Inflammatory macrophage treated with lipopolysaccharide for 4 hours (primary cell): Measurements from ENCODE around the gene WDR86.

Source experiments
- DNase-seq: peaks from one replicate; pipeline ENCODE4 v3.0.0-alpha.2; 2020

WDR86 gene

GRCh38 chr7:151406051-151406875, 3.6 kb downstream of the WDR86 start:
- no peak for DNase-seq

- DNase-seq: no peak
Observed at GRCh38 chr7:151405588-151405987, 4.2 kb downstream of the WDR86 start.

GRCh38 chr7:151405056-151405455, 4.8 kb downstream of the WDR86 start:
- no peak for DNase-seq

- DNase-seq: peak; percentile 84
Observed at GRCh38 chr7:151404216-151405011, 5.4 kb downstream of the WDR86 start.

- DNase-seq: no peak
Observed at GRCh38 chr7:151403764-151404163, 6.1 kb downstream of the WDR86 start.

GRCh38 chr7:151402029-151402835, 7.6 kb downstream of the WDR86 start:
- DNase-seq: no peak

GRCh38 chr7:151400626-151401315, 9.1 kb downstream of the WDR86 start:
- no peak for DNase-seq

- no peak for DNase-seq
Observed at GRCh38 chr7:151399906-151400305, 9.9 kb downstream of the WDR86 start.

GRCh38 chr7:151399305-151399601, 10.6 kb downstream of the WDR86 start:
- no peak for DNase-seq

GRCh38 chr7:151398446-151399304, 11.2 kb downstream of the WDR86 start:
- DNase-seq: no peak

GRCh38 chr7:151397026-151397425, 12.8 kb downstream of the WDR86 start:
- DNase-seq: no peak

- no peak for DNase-seq
Observed at GRCh38 chr7:151396328-151396970, 13.4 kb downstream of the WDR86 start.

- DNase-seq: no peak
Observed at GRCh38 chr7:151395036-151395367, 14.8 kb downstream of the WDR86 start.

- no peak for DNase-seq
Observed at GRCh38 chr7:151394076-151395035, 15.5 kb downstream of the WDR86 start.

GRCh38 chr7:151393031-151393977, 16.5 kb downstream of the WDR86 start:
- no peak for DNase-seq

GRCh38 chr7:151392426-151392825, 17.4 kb downstream of the WDR86 start:
- DNase-seq: no peak

- DNase-seq: no peak
Observed at GRCh38 chr7:151392002-151392401, 17.8 kb downstream of the WDR86 start.

GRCh38 chr7:151391358-151391730, 18.5 kb downstream of the WDR86 start:
- no peak for DNase-seq
